Ishikawa (cell line): ENCODE results near the gene RBM10.

Experiments
- CEBPB ChIP-seq: IDR thresholded peaks from 2 replicates; pipeline ENCODE4 v1.6.1; 2012
- CREB1 ChIP-seq: IDR thresholded peaks from 2 replicates; pipeline ENCODE4 v1.6.1; 2012; ENCODE audit warnings: low read depth
- EGR1 ChIP-seq: IDR thresholded peaks from 2 replicates; pipeline ENCODE4 v1.6.1; 2012
- EP300 ChIP-seq: IDR thresholded peaks from 2 replicates; pipeline ENCODE4 v1.6.1; 2012; ENCODE audit warnings: borderline replicate concordance
- FOXM1 ChIP-seq: IDR thresholded peaks from 2 replicates; pipeline ENCODE4 v1.6.1; 2012; ENCODE audit warnings: low read depth, borderline replicate concordance
- MAX ChIP-seq: IDR thresholded peaks from 2 replicates; pipeline ENCODE4 v1.6.1; 2012
- NFIC ChIP-seq: IDR thresholded peaks from 2 replicates; pipeline ENCODE4 v1.6.1; 2012
- RAD21 ChIP-seq: IDR thresholded peaks from 2 replicates; pipeline ENCODE4 v1.6.1; 2012; ENCODE audit warnings: low read depth
- TEAD4 ChIP-seq: IDR thresholded peaks from 2 replicates; pipeline ENCODE4 v1.6.1; 2012
- TF ChIP-seq, protein P1 (sequence below): IDR thresholded peaks from 2 replicates; pipeline ENCODE4 v1.6.1; 2012; ENCODE audit warnings: low read depth, mild to moderate bottlenecking

- TF ChIP-seq NFIC (no peak), EGR1 (no peak), RAD21 (no peak), EP300 (no peak), MAX (no peak), FOXM1 (no peak), CREB1 (no peak), CEBPB (no peak), TEAD4 (no peak)
- TF ChIP-seq, protein P1, sequence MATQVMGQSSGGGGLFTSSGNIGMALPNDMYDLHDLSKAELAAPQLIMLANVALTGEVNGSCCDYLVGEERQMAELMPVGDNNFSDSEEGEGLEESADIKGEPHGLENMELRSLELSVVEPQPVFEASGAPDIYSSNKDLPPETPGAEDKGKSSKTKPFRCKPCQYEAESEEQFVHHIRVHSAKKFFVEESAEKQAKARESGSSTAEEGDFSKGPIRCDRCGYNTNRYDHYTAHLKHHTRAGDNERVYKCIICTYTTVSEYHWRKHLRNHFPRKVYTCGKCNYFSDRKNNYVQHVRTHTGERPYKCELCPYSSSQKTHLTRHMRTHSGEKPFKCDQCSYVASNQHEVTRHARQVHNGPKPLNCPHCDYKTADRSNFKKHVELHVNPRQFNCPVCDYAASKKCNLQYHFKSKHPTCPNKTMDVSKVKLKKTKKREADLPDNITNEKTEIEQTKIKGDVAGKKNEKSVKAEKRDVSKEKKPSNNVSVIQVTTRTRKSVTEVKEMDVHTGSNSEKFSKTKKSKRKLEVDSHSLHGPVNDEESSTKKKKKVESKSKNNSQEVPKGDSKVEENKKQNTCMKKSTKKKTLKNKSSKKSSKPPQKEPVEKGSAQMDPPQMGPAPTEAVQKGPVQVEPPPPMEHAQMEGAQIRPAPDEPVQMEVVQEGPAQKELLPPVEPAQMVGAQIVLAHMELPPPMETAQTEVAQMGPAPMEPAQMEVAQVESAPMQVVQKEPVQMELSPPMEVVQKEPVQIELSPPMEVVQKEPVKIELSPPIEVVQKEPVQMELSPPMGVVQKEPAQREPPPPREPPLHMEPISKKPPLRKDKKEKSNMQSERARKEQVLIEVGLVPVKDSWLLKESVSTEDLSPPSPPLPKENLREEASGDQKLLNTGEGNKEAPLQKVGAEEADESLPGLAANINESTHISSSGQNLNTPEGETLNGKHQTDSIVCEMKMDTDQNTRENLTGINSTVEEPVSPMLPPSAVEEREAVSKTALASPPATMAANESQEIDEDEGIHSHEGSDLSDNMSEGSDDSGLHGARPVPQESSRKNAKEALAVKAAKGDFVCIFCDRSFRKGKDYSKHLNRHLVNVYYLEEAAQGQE = no peak
Measured at GRCh38 chrX:47189906-47190305, 44.9 kb downstream of the RBM10 start.
